Panc1 (cell line): ENCODE measurements around the gene NECAP2. TPM values are rescaled to one million over a fixed set of nuclear protein-coding genes. Genes with fewer than 3 reads are reported as not detected.

Experiments
- ATAC-seq: fragments of 200-7000 bp; cut with Tn5 transposase; 2 replicates; pipeline ENCODE4 v1.9.1; 2020; ENCODE audit warnings: mild to moderate bottlenecking, moderate library complexity
- BruUV-seq: library from RNA; stranded (reverse); fragments of 400-500 nt; replicated peaks from 2 replicates; lab custom pipeline; 2021; lab: Mats Ljungman, UMichigan
- CTCF ChIA-PET: fragments of 300-600 bp; sonication (Branson Sonifier 250); formaldehyde crosslinking; loops from one replicate; lab custom pipeline; 2022; ENCODE audit warnings: antibody characterized with exemption; lab: Charles Lee
- POLR2A ChIA-PET: fragments of 300-600 bp; sonication (Branson Sonifier 250); formaldehyde crosslinking; loops from one replicate; lab custom pipeline; 2022; ENCODE audit warnings: antibody characterized with exemption; lab: Charles Lee
- DNase-seq: peaks from one replicate; pipeline ENCODE4 v3.0.0-alpha.2; 2010; ENCODE audit warnings: low read depth, low spot score
- H3K27ac ChIP-seq: 2 replicates; pipeline ENCODE4 v1.5.1; 2011; ENCODE audit warnings: mild to moderate bottlenecking, low read length, inconsistent platforms
- H3K27me3 ChIP-seq: fragments of 200-500 bp; sonication (Bioruptor generic); 2 replicates; pipeline ENCODE4 v1.6.0; 2014; ENCODE audit warnings: low read length, inconsistent platforms; ENCODE audit not compliant: control insufficient read depth, insufficient read depth
- H3K36me3 ChIP-seq: fragments of 200-500 bp; sonication (Bioruptor generic); 2 replicates; pipeline ENCODE4 v1.5.1; 2014; ENCODE audit warnings: inconsistent platforms, mild to moderate bottlenecking, low read length, moderate library complexity; ENCODE audit not compliant: control insufficient read depth, insufficient read depth
- H3K4me1 ChIP-seq: 2 replicates; pipeline ENCODE4 v1.5.1; 2011; ENCODE audit warnings: inconsistent platforms, mild to moderate bottlenecking, low read length, moderate library complexity; ENCODE audit not compliant: control insufficient read depth, insufficient read depth
- H3K4me3 ChIP-seq, 2 experiments: 2 replicates each; pipeline ENCODE4 v1.5.1; 2011 to 2012; ENCODE audit warnings: low read depth in 2 of 2, low read length in 2 of 2, mild to moderate bottlenecking in 2 of 2, inconsistent platforms in 1 of 2, moderate library complexity in 1 of 2
- H3K9me3 ChIP-seq: fragments of 200-500 bp; sonication (Bioruptor generic); 2 replicates; pipeline ENCODE4 v1.5.1; 2014; ENCODE audit warnings: low read depth, mild to moderate bottlenecking, inconsistent platforms, low read length, moderate library complexity; ENCODE audit not compliant: control insufficient read depth, insufficient read depth
- POLR2AphosphoS5 ChIP-seq: IDR thresholded peaks from 2 replicates; pipeline ENCODE4 v1.6.1; 2012; ENCODE audit warnings: mild to moderate bottlenecking, low read depth, low read length, moderate library complexity
- SIN3A ChIP-seq: IDR thresholded peaks from 2 replicates; pipeline ENCODE4 v1.6.1; 2012; ENCODE audit warnings: low read depth, mild to moderate bottlenecking, low read length, moderate library complexity, borderline replicate concordance; ENCODE audit not compliant: insufficient read depth
- TCF7L2 ChIP-seq: IDR thresholded peaks from 2 replicates; pipeline ENCODE4 v1.6.1; 2011; ENCODE audit warnings: mild to moderate bottlenecking, low read depth, low read length, inconsistent platforms
- in situ Hi-C: cut with HindIII; loops from 2 replicates; pipeline ENCODE4 v1.10.0; 2016; ENCODE audit warnings: low sequenced_read_pairs, low pct_unique_long_range_greater_than_20kb
- intact Hi-C: fragments of 100-400 bp; cut with micrococcal nuclease; formaldehyde crosslinking; loops from one replicate; pipeline ENCODE4 v1.10.0; 2022; ENCODE audit not compliant: unreplicated experiment
- total RNA-seq: library from RNA; stranded (reverse); gene quantifications from one replicate; pipeline ENCODE4 v1.2.1, GENCODE V29; 2021; ENCODE audit not compliant: unreplicated experiment
- TF ChIP-seq, protein P1 (sequence below): fragments of 450-650 bp; IDR thresholded peaks from 2 replicates; pipeline ENCODE4 v1.5.1; 2017; ENCODE audit warnings: mild to moderate bottlenecking
- TF ChIP-seq, protein P2 (sequence below), 2 experiments: IDR thresholded peaks; 2 replicates each; pipeline ENCODE4 v1.6.1; 2011 to 2012; ENCODE audit warnings: low read depth in 2 of 2, control low read depth in 1 of 2, low read length in 1 of 2, mild to moderate bottlenecking in 1 of 2, moderate library complexity in 1 of 2; ENCODE audit not compliant: insufficient read depth in 1 of 2

NECAP2 gene
- total RNA-seq, 1 experiment from 2014 or later: 56.8 TPM

GRCh38 chr1:16458831-16459230 is 18.3 kb downstream of the NECAP2 start:
- Histone ChIP-seq H3K36me3 (peaks cover 10% of the 10 kb centered on the region), H3K4me1 (no peaks in the 10 kb centered on the region), H3K27ac (no peak overlapping the region), H3K9me3 (no peaks in the 10 kb centered on the region), H3K4me3 (no peak overlapping the region), H3K27me3 (no peaks in the 10 kb centered on the region)
- intact Hi-C loops: no loop called here
- no peak for ATAC-seq
- CTCF ChIA-PET: no interaction called here
- TF ChIP-seq TCF7L2 (no peak), SIN3A (no peak), POLR2AphosphoS5 (no peak)
- TF ChIP-seq, protein P1, sequence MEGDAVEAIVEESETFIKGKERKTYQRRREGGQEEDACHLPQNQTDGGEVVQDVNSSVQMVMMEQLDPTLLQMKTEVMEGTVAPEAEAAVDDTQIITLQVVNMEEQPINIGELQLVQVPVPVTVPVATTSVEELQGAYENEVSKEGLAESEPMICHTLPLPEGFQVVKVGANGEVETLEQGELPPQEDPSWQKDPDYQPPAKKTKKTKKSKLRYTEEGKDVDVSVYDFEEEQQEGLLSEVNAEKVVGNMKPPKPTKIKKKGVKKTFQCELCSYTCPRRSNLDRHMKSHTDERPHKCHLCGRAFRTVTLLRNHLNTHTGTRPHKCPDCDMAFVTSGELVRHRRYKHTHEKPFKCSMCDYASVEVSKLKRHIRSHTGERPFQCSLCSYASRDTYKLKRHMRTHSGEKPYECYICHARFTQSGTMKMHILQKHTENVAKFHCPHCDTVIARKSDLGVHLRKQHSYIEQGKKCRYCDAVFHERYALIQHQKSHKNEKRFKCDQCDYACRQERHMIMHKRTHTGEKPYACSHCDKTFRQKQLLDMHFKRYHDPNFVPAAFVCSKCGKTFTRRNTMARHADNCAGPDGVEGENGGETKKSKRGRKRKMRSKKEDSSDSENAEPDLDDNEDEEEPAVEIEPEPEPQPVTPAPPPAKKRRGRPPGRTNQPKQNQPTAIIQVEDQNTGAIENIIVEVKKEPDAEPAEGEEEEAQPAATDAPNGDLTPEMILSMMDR: no peak
- TF ChIP-seq, protein P2, sequence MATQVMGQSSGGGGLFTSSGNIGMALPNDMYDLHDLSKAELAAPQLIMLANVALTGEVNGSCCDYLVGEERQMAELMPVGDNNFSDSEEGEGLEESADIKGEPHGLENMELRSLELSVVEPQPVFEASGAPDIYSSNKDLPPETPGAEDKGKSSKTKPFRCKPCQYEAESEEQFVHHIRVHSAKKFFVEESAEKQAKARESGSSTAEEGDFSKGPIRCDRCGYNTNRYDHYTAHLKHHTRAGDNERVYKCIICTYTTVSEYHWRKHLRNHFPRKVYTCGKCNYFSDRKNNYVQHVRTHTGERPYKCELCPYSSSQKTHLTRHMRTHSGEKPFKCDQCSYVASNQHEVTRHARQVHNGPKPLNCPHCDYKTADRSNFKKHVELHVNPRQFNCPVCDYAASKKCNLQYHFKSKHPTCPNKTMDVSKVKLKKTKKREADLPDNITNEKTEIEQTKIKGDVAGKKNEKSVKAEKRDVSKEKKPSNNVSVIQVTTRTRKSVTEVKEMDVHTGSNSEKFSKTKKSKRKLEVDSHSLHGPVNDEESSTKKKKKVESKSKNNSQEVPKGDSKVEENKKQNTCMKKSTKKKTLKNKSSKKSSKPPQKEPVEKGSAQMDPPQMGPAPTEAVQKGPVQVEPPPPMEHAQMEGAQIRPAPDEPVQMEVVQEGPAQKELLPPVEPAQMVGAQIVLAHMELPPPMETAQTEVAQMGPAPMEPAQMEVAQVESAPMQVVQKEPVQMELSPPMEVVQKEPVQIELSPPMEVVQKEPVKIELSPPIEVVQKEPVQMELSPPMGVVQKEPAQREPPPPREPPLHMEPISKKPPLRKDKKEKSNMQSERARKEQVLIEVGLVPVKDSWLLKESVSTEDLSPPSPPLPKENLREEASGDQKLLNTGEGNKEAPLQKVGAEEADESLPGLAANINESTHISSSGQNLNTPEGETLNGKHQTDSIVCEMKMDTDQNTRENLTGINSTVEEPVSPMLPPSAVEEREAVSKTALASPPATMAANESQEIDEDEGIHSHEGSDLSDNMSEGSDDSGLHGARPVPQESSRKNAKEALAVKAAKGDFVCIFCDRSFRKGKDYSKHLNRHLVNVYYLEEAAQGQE (IDR thresholded peaks at IDR 0.05; ENCODE audit: insufficient read depth in 1 of 2, low read depth in 2 of 2, low read length in 1 of 2): no peak
- in situ Hi-C loops: no loop called here
- POLR2A ChIA-PET: no interaction called here
- no peak for DNase-seq
- BruUV-seq: no TSS peak

DNA sequence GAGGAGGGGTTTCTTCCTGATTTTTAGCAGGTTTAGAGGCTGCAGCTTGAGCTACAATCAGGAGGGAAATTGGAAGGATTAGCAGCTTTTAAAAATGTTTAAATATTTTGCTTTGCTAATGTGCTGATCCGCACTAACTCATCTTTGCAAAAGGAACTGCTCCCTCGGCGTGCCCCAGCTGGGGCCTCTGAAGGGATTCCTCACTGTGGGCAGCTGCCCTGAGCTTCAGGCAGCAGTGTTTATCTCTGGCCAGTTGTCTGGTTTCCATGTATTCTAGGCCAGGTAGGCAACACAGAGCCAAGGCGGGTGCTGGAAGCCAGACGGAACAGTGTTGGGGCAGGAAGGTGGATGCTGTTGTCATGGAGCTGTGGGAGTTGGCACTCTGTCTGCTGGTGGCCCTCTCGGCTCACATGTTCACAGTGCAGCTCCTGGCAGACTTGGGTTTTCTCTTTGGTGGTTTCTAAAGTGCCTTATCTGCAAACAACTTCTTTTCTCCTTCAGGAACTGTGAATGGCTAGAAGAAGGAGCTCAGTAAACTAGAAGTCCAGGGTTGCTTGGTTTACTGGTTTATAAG is 18.9 kb downstream of the NECAP2 start:
- TSS peak; percentile 51 for BruUV-seq
- peaks cover 10% of the 10 kb centered on the region for H3K36me3 ChIP-seq
- CTCF ChIA-PET: no interaction called here

More for the DNA sequence above, 18.9 kb downstream of the NECAP2 start:
- no peak for DNase-seq
- Histone ChIP-seq H3K27ac (no peak overlapping the region), H3K4me3 (no peak overlapping the region), H3K4me1 (no peaks in the 10 kb centered on the region), H3K27me3 (no peaks in the 10 kb centered on the region), H3K9me3 (no peaks in the 10 kb centered on the region)
- in situ Hi-C loops: no loop called here
- TF ChIP-seq POLR2AphosphoS5 (no peak), SIN3A (no peak), TCF7L2 (no peak)
- TF ChIP-seq, protein P1: no peak
- TF ChIP-seq, protein P2 (IDR thresholded peaks at IDR 0.05; ENCODE audit: insufficient read depth in 1 of 2, low read depth in 2 of 2, low read length in 1 of 2): no peak
- intact Hi-C loops: no loop called here
- POLR2A ChIA-PET: no interaction called here
- ATAC-seq: no peak
